Loucy (cell line): ENCODE data around the gene PPIG.

Experiments used
- CTCF ChIP-seq: fragments of 200-600 bp; sonication (generic); conservative IDR thresholded peaks from 2 replicates; pipeline ENCODE4 v1.5.1; 2014; ENCODE audit warnings: mild to moderate bottlenecking, antibody characterized with exemption, low read length
- EZH2phosphoT487 ChIP-seq: fragments of 200-600 bp; IDR thresholded peaks from 2 replicates; pipeline ENCODE4 v1.6.1; 2018; ENCODE audit warnings: antibody characterized with exemption, mild to moderate bottlenecking, moderate library complexity, borderline replicate concordance

GRCh38 chr2:169572821-169573159 is 11.4 kb upstream of the PPIG start:
- TF ChIP-seq CTCF = no peak
- TF ChIP-seq EZH2phosphoT487 = no peak
